Nephron (organoid): ENCODE measurements around the gene MRPL18.

Experiments
- H3K27ac Mint-ChIP-seq, 3 experiments: 2 replicates each; pipeline ENCODE4 v1.8.0; 2020; ENCODE audit warnings: mixed read lengths in 3 of 3, mild to moderate bottlenecking in 2 of 3, moderate library complexity in 1 of 3
- H3K27me3 Mint-ChIP-seq: 2 replicates; pipeline ENCODE4 v1.8.0; 2021; ENCODE audit warnings: low read depth, mild to moderate bottlenecking, moderate library complexity, mixed read lengths
- H3K36me3 Mint-ChIP-seq: 2 replicates; pipeline ENCODE4 v1.8.0; 2020; ENCODE audit warnings: low read depth, mixed read lengths
- H3K4me1 Mint-ChIP-seq: 2 replicates; pipeline ENCODE4 v1.8.0; 2020; ENCODE audit warnings: mixed read lengths
- H3K4me3 Mint-ChIP-seq, 3 experiments: 2 replicates each; pipeline ENCODE4 v1.8.0; 2020; ENCODE audit warnings: mild to moderate bottlenecking in 3 of 3, mixed read lengths in 3 of 3, moderate library complexity in 2 of 3
- H3K9me3 Mint-ChIP-seq: 2 replicates; pipeline ENCODE4 v1.8.0; 2020; ENCODE audit warnings: mixed read lengths
- TF ChIP-seq, protein P1 (sequence below), 3 experiments: fragments of 200-600 bp; sonication (generic); IDR thresholded peaks; one replicate each; pipeline ENCODE4 v1.5.0; 2021; ENCODE audit warnings: antibody characterized with exemption in 3 of 3; ENCODE audit not compliant: unreplicated experiment in 3 of 3

MRPL18 gene

DNA sequence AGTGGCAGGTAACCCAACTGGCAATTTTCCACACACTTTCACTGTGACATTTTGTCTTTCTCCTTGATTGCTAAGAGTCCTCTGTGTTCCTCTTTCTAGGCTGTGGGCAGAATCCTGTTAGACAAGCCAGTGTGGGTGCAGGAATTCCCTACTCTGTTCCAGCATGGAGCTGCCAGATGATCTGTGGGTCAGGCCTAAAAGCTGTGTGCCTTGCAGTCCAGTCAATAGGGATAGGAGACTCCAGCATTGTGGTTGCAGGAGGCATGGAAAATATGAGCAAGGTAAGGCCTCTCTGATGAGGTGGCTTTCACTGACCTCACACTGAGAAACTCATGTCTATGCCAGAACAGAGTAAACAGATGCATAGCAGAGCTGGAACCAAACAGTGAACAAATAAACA lies 23.4 kb upstream of the MRPL18 start:
- TF ChIP-seq, protein P1, sequence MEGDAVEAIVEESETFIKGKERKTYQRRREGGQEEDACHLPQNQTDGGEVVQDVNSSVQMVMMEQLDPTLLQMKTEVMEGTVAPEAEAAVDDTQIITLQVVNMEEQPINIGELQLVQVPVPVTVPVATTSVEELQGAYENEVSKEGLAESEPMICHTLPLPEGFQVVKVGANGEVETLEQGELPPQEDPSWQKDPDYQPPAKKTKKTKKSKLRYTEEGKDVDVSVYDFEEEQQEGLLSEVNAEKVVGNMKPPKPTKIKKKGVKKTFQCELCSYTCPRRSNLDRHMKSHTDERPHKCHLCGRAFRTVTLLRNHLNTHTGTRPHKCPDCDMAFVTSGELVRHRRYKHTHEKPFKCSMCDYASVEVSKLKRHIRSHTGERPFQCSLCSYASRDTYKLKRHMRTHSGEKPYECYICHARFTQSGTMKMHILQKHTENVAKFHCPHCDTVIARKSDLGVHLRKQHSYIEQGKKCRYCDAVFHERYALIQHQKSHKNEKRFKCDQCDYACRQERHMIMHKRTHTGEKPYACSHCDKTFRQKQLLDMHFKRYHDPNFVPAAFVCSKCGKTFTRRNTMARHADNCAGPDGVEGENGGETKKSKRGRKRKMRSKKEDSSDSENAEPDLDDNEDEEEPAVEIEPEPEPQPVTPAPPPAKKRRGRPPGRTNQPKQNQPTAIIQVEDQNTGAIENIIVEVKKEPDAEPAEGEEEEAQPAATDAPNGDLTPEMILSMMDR (IDR thresholded peaks at IDR 0.05; ENCODE audit: unreplicated experiment in 3 of 3): no peak
- Mint-ChIP-seq H3K9me3 (peaks cover 9% of the 10 kb centered on the region), H3K4me3 (no peak overlapping the region), H3K4me1 (no peaks in the 10 kb centered on the region), H3K27ac (no peak overlapping the region), H3K36me3 (peaks cover 68% of the 10 kb centered on the region), H3K27me3 (peaks cover 3% of the 10 kb centered on the region)

DNA sequence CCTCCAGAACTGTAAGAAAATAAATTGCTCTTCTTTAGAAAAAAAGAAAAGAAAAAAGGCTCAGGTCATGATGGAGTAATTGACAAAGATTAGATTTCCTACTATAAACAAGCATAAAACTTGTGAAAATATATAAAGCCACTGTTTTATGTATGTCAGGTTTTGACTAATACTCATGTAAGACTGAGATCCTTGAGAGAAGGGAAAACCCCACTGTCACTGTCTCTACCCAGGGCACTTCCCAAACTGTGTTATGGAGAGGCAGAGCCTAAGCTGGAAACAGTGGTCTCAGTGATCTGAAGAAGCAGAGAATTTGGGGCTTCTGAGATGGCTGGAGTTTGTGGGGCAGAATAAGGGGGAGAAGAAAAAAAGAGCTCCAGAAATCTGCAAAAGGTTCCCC lies 20.8 kb upstream of the MRPL18 start:
- H3K27ac Mint-ChIP-seq: no peak overlapping the region
- H3K27me3 Mint-ChIP-seq: peaks cover 3% of the 10 kb centered on the region
- peaks cover 9% of the 10 kb centered on the region for H3K9me3 Mint-ChIP-seq
- H3K4me3 Mint-ChIP-seq: no peak overlapping the region
- TF ChIP-seq, protein P1 (IDR thresholded peaks at IDR 0.05; ENCODE audit: unreplicated experiment in 3 of 3): no peak
- H3K4me1 Mint-ChIP-seq: no peaks in the 10 kb centered on the region
- H3K36me3 Mint-ChIP-seq: peaks cover 84% of the 10 kb centered on the region

DNA sequence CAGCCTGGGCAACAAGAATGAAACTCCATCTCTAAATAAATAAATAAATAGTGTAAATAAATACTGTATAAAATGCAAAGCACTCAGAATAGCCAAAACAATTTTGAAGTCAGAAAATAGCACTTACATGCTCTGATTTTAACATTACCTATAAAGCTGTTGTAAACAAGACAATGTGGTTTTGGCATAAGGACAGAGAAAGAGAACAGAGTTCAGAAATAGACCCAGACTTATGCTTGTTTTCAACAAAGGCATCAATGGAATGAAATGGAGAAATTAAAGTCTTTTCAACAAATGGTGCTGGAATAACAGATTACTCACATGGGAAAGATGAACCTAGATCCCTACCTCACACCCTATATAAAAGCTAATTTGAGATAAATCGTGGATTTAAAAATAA lies 18.1 kb upstream of the MRPL18 start:
- Mint-ChIP-seq H3K27me3 (peaks cover 3% of the 10 kb centered on the region), H3K9me3 (peaks cover 9% of the 10 kb centered on the region), H3K36me3 (peaks cover 87% of the 10 kb centered on the region), H3K27ac (no peak overlapping the region), H3K4me3 (no peak overlapping the region), H3K4me1 (no peaks in the 10 kb centered on the region)
- TF ChIP-seq, protein P1 (IDR thresholded peaks at IDR 0.05; ENCODE audit: unreplicated experiment in 3 of 3): no peak

DNA sequence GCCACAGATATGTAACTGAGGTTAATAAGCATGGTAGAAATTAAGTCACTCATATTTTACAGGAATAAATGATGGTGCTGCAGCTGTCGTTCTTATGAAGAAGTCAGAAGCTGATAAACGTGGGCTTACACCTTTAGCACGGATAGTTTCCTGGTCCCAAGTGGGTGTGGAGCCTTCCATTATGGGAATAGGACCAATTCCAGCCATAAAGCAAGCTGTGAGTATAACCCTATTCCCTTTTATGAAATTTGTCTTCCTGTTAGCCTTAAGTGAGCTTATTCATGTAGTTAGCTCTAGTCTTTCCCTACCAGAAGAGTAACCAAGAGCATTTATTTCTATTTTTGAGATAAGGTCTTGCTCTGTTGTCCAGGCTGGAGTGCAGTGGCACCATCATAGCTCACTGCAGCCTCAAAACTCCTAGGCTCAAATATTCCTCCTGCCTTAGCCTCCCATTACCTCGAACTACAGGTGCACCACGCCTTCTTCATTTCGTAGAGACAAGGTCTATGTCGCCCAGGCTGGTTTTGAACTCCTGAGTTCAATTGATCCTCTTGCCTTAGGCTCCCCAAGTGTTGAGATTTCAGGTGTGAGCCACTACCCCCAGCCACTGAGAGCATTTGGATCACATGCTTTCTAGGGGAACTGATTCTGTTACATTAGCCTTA lies 12.9 kb upstream of the MRPL18 start:
- H3K27ac Mint-ChIP-seq: no peak overlapping the region
- no peaks in the 10 kb centered on the region for H3K4me1 Mint-ChIP-seq
- H3K27me3 Mint-ChIP-seq: no peaks in the 10 kb centered on the region
- H3K4me3 Mint-ChIP-seq: no peak overlapping the region
- H3K36me3 Mint-ChIP-seq: peaks cover 76% of the 10 kb centered on the region
- TF ChIP-seq, protein P1 (IDR thresholded peaks at IDR 0.05; ENCODE audit: unreplicated experiment in 3 of 3): no peak
- H3K9me3 Mint-ChIP-seq: no peaks in the 10 kb centered on the region

DNA sequence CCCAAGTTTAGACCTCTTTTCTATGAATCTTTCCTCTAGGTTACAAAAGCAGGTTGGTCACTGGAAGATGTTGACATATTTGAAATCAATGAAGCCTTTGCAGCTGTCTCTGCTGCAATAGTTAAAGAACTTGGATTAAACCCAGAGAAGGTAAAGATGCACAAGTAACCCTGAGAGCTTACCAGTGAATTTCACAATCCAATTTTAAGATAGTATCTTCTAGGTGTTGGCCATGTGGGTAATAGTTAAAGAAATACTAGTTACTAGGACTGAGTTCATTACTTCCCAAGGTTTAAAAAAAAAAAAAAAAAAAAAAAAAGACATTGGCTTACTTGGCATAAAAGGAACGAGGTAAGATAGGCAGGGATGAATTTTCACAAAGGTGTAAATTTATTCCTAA lies 12.1 kb upstream of the MRPL18 start:
- TF ChIP-seq, protein P1 (IDR thresholded peaks at IDR 0.05; ENCODE audit: unreplicated experiment in 3 of 3): no peak

DNA sequence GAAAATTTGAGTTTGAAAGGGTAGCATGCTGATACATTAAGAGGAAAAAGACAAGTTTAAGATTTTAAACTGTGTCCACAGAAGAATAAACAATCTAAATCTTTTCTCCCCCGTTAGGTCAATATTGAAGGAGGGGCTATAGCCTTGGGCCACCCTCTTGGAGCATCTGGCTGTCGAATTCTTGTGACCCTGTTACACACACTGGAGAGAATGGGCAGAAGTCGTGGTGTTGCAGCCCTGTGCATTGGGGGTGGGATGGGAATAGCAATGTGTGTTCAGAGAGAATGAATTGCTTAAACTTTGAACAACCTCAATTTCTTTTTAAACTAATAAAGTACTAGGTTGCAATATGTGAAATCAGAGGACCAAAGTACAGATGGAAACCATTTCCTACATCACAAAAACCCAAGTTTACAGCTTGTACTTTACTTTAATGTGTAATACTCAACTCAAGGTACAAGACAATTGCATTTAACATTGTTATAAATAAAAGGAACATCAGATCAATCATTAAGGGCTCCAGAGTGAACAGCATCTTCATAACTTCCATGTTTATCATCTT lies 11.6 kb upstream of the MRPL18 start:
- Mint-ChIP-seq H3K36me3 (peaks cover 83% of the 10 kb centered on the region), H3K4me3 (no peak overlapping the region), H3K27me3 (no peaks in the 10 kb centered on the region), H3K9me3 (no peaks in the 10 kb centered on the region), H3K4me1 (no peaks in the 10 kb centered on the region), H3K27ac (no peak overlapping the region)
- TF ChIP-seq, protein P1 (IDR thresholded peaks at IDR 0.05; ENCODE audit: unreplicated experiment in 3 of 3): no peak

More for the DNA sequence above, 12.1 kb upstream of the MRPL18 start:
- Mint-ChIP-seq H3K4me1 (no peaks in the 10 kb centered on the region), H3K27me3 (no peaks in the 10 kb centered on the region), H3K9me3 (no peaks in the 10 kb centered on the region), H3K4me3 (no peak overlapping the region), H3K27ac (no peak overlapping the region), H3K36me3 (peaks cover 82% of the 10 kb centered on the region)
